Activated T-cell treated with anti-CD3 and anti-CD28 coated beads for 4 hours (primary cell): ENCODE results near the gene ZC3H12D.
"Not testable (repeated sequence)": the region's sequence is repeated elsewhere in the genome, so short reads cannot be mapped to it uniquely, and the experiment has no call there.

Experiments used
- DNase-seq: peaks from one replicate; pipeline ENCODE4 v3.0.0-alpha.2; 2020

Gene ZC3H12D

GRCh38 chr6:149457316-149457884 lies 27.4 kb downstream of the ZC3H12D start:
- DNase-seq = no peak

GRCh38 chr6:149456311-149457021 lies 28.3 kb downstream of the ZC3H12D start:
- DNase-seq = no peak

GRCh38 chr6:149455031-149455732 lies 29.6 kb downstream of the ZC3H12D start:
- DNase-seq = no peak

GRCh38 chr6:149454346-149454848 lies 30.4 kb downstream of the ZC3H12D start:
- no peak for DNase-seq

GRCh38 chr6:149453597-149454345 lies 31.0 kb downstream of the ZC3H12D start:
- no peak for DNase-seq

GRCh38 chr6:149452037-149452939 lies 32.5 kb downstream of the ZC3H12D start:
- no peak for DNase-seq

GRCh38 chr6:149451376-149452036 lies 33.3 kb downstream of the ZC3H12D start:
- no peak for DNase-seq

GRCh38 chr6:149450679-149451375 lies 34.0 kb downstream of the ZC3H12D start:
- no peak for DNase-seq

GRCh38 chr6:149449831-149450678 lies 34.8 kb downstream of the ZC3H12D start:
- DNase-seq = no peak

GRCh38 chr6:149448821-149449453 lies 35.9 kb downstream of the ZC3H12D start:
- no peak for DNase-seq

GRCh38 chr6:149446791-149447376 lies 37.9 kb downstream of the ZC3H12D start:
- no peak for DNase-seq

- no peak for DNase-seq
Observed at GRCh38 chr6:149445573-149445972, 39.2 kb downstream of the ZC3H12D start.

- no peak for DNase-seq
Observed at GRCh38 chr6:149445095-149445466, 39.7 kb downstream of the ZC3H12D start.

- DNase-seq = not testable (repeated sequence)
Observed at GRCh38 chr6:149444360-149445094, 40.3 kb downstream of the ZC3H12D start.

GRCh38 chr6:149443411-149444181 lies 41.2 kb downstream of the ZC3H12D start:
- no peak for DNase-seq

GRCh38 chr6:149441740-149442139 lies 43.1 kb downstream of the ZC3H12D start:
- DNase-seq = no peak
